ENCODE data around the gene CUBN.

- TF ChIP-seq CTCF (conservative IDR thresholded peaks at IDR 0.05) = no peak
- TF ChIP-seq ZFX (IDR thresholded peaks at IDR 0.05) = no peak
Observed at GRCh38 chr10:17029239-17029580, 100.4 kb downstream of the CUBN start.
